ENCODE results near the gene PLEKHA7. TPM values are rescaled to one million over a fixed set of nuclear protein-coding genes. Genes with fewer than 3 reads are reported as not detected.

Gene PLEKHA7
- total RNA-seq, 1 donor from 2014 or later = 18.2 TPM

DNA sequence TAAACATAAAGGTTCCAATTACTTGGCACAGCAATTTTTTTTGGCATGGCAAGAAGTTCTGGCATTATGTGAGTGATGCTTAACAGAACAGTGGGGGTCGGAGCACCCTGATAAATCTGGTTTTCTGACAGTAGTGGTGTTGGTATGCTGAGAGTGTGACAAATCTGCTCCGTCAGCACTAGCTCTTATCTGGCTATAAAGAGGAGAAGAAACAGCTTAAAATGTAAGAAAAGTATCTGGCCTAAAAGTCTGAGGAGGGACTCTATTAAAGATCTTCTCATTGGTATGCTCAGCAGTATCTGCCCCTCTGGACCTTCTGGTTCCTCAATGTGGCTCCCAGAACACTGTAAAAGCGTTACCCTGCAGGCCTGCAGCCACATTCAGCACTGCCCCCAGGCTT is 137.4 kb downstream of the PLEKHA7 start:
- Mint-ChIP-seq H3K27ac (ENCODE audit: unreplicated experiment) (no peak overlapping the region), H3K9me3 (no peaks in the 10 kb centered on the region), H3K27me3 (ENCODE audit: low read depth) (peaks cover 3% of the 10 kb centered on the region), H3K36me3 (ENCODE audit: low read depth) (no peaks in the 10 kb centered on the region), H3K4me1 (peaks cover 35% of the 10 kb centered on the region), H3K4me3 (no peak overlapping the region)
- DNase-seq (ENCODE audit: low read depth, low spot score) = no peak
- TF ChIP-seq CTCF (conservative IDR thresholded peaks at IDR 0.05) = no peak

- Mint-ChIP-seq H3K36me3 (ENCODE audit: low read depth) (no peaks in the 10 kb centered on the region), H3K4me1 (peaks cover 34% of the 10 kb centered on the region), H3K9me3 (no peaks in the 10 kb centered on the region), H3K27ac (ENCODE audit: unreplicated experiment) (no peak overlapping the region), H3K27me3 (ENCODE audit: low read depth) (peaks cover 3% of the 10 kb centered on the region), H3K4me3 (no peak overlapping the region)
- DNase-seq (ENCODE audit: low read depth, low spot score) = no peak
- TF ChIP-seq CTCF (conservative IDR thresholded peaks at IDR 0.05) = no peak
Observed at GRCh38 chr11:16876053-16876752, 138.0 kb downstream of the PLEKHA7 start.

GRCh38 chr11:16874275-16874975 is 139.8 kb downstream of the PLEKHA7 start:
- Mint-ChIP-seq H3K4me3 (no peak overlapping the region), H3K4me1 (peaks cover 36% of the 10 kb centered on the region), H3K27me3 (ENCODE audit: low read depth) (no peaks in the 10 kb centered on the region), H3K9me3 (no peaks in the 10 kb centered on the region), H3K27ac (ENCODE audit: unreplicated experiment) (no peak overlapping the region), H3K36me3 (ENCODE audit: low read depth) (no peaks in the 10 kb centered on the region)
- DNase-seq (ENCODE audit: low read depth, low spot score) = no peak
- no peak for TF ChIP-seq CTCF (conservative IDR thresholded peaks at IDR 0.05)

DNA sequence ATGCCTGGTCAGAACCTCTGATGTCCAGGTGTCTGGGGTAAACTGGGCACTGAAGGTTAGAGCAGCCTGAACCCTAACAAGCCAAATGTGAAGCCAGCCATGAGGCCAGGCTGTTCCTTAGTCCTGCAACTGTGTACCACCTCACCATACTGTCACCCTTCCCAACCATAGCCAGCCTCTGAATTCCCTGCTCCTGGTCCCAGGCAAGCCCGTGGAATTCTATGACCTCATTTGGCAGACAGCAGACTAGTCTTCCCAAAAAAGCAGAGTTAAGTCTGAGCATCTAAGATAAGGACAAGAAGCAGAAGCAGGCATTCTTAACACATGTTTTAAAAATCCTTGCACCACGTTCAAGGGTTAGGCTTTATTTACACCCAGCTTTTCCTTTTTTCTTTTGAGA is 140.9 kb downstream of the PLEKHA7 start:
- peaks cover 36% of the 10 kb centered on the region for H3K4me1 Mint-ChIP-seq
- DNase-seq (ENCODE audit: low read depth, low spot score) = no peak

GRCh38 chr11:16871368-16871767 is 142.8 kb downstream of the PLEKHA7 start:
- Mint-ChIP-seq H3K9me3 (no peaks in the 10 kb centered on the region), H3K4me1 (peaks cover 25% of the 10 kb centered on the region), H3K27me3 (ENCODE audit: low read depth) (no peaks in the 10 kb centered on the region), H3K4me3 (no peak overlapping the region), H3K36me3 (ENCODE audit: low read depth) (peaks cover 6% of the 10 kb centered on the region), H3K27ac (ENCODE audit: unreplicated experiment) (no peak overlapping the region)
- no peak for TF ChIP-seq CTCF (conservative IDR thresholded peaks at IDR 0.05)
- DNase-seq (ENCODE audit: low read depth, low spot score) = no peak

More for the DNA sequence above, 140.9 kb downstream of the PLEKHA7 start:
- Mint-ChIP-seq H3K4me3 (no peak overlapping the region), H3K36me3 (ENCODE audit: low read depth) (peaks cover 2% of the 10 kb centered on the region), H3K9me3 (no peaks in the 10 kb centered on the region), H3K27me3 (ENCODE audit: low read depth) (no peaks in the 10 kb centered on the region), H3K27ac (ENCODE audit: unreplicated experiment) (no peak overlapping the region)
- no peak for TF ChIP-seq CTCF (conservative IDR thresholded peaks at IDR 0.05)
